ENCODE results near the gene SNAP29. TPM values are rescaled to one million over a fixed set of nuclear protein-coding genes. Genes with fewer than 3 reads are reported as not detected.

Gene SNAP29
- total RNA-seq, 2 donors from 2014 or later, result 7.6 to 9.6 TPM

- no peak overlapping the region for H3K27ac ChIP-seq
- intact Hi-C loops (cut with DNase I), result no loop called here
- whole genome bisulfite sequencing, 2 donors, result 79 to 81% methylated on average over 4 of the region's 4 CpGs
- TF ChIP-seq POLR2A (IDR thresholded peaks at IDR 0.05) (no peak), CTCF (IDR thresholded peaks at IDR 0.05) (no peak)
- no peak overlapping the region for H3K4me3 ChIP-seq
- H3K4me1 ChIP-seq, result peaks cover 8% of the 10 kb centered on the region
- H3K36me3 ChIP-seq (replicated peaks in 1 of 2; ENCODE audit: insufficient read depth in 1 of 2, low read depth in 2 of 2), result peaks cover 7 to 17% of the 10 kb centered on the region in 2 donors
- H3K9me3 ChIP-seq, result no peaks in the 10 kb centered on the region
- DNase-seq (no peak), ATAC-seq (no peak)
- H3K27me3 ChIP-seq, result no peaks in the 10 kb centered on the region
Observed at GRCh38 chr22:20884454-20884853, 25.6 kb downstream of the SNAP29 start.

GRCh38 chr22:20885017-20885556 lies 26.3 kb downstream of the SNAP29 start:
- ATAC-seq (no peak), DNase-seq (no peak)
- Histone ChIP-seq H3K27ac (peak overlapping the region in 3 of 4 donors; percentile 65 to 77 (median 70)), H3K4me1 (peaks cover 8% of the 10 kb centered on the region), H3K27me3 (no peaks in the 10 kb centered on the region), H3K9me3 (no peaks in the 10 kb centered on the region), H3K36me3 (replicated peaks in 1 of 2; ENCODE audit: insufficient read depth in 1 of 2, low read depth in 2 of 2) (peaks cover 7 to 17% of the 10 kb centered on the region in 2 donors), H3K4me3 (no peak overlapping the region)
- intact Hi-C loops (cut with DNase I), result no loop called here
- TF ChIP-seq POLR2A (IDR thresholded peaks at IDR 0.05), result no peak
- no peak for TF ChIP-seq CTCF (IDR thresholded peaks at IDR 0.05)
- WGBS, 2 donors, result 61 to 71% methylated on average over 8 of the region's 8 CpGs

GRCh38 chr22:20885557-20886323 lies 26.9 kb downstream of the SNAP29 start:
- ATAC-seq (peak; percentile 97), DNase-seq (peak; percentile 86 to 90 (median 88))
- 18 to 19% methylated on average over 10 of the region's 10 CpGs for WGBS, 2 donors
- Histone ChIP-seq H3K4me3 (no peak overlapping the region), H3K27me3 (no peaks in the 10 kb centered on the region), H3K9me3 (no peaks in the 10 kb centered on the region), H3K27ac (peak overlapping the region; percentile 11 to 77 (median 68)), H3K4me1 (peaks cover 8% of the 10 kb centered on the region), H3K36me3 (replicated peaks in 1 of 2; ENCODE audit: insufficient read depth in 1 of 2, low read depth in 2 of 2) (peaks cover 7 to 17% of the 10 kb centered on the region in 2 donors)
- TF ChIP-seq POLR2A (IDR thresholded peaks at IDR 0.05) (peak in 1 of 3 donors; percentile 20), CTCF (IDR thresholded peaks at IDR 0.05) (peak; percentile 63 to 98 (median 87))
- intact Hi-C loops (cut with DNase I), result no loop called here

- Histone ChIP-seq H3K4me1 (peaks cover 8% of the 10 kb centered on the region), H3K9me3 (no peaks in the 10 kb centered on the region), H3K4me3 (no peak overlapping the region), H3K27me3 (no peaks in the 10 kb centered on the region), H3K27ac (no peak overlapping the region), H3K36me3 (replicated peaks in 1 of 2; ENCODE audit: insufficient read depth in 1 of 2, low read depth in 2 of 2) (peaks cover 7 to 13% of the 10 kb centered on the region in 2 donors)
- intact Hi-C loops (cut with DNase I), result no loop called here
- ATAC-seq (no peak), DNase-seq (no peak)
- 83 to 84% methylated on average over 5 of the region's 5 CpGs for WGBS, 2 donors
- TF ChIP-seq CTCF (IDR thresholded peaks at IDR 0.05) (no peak), POLR2A (IDR thresholded peaks at IDR 0.05) (no peak)
Observed at GRCh38 chr22:20887375-20887774, 28.6 kb downstream of the SNAP29 start.

Measured in body of pancreas (tissue), 4 donors.